Measurements from ENCODE around the gene ZNF593.

Gene ZNF593

GRCh38 chr1:26130695-26131094, 39.0 kb upstream of the ZNF593 start:
- no peaks in the 10 kb centered on the region for H3K36me3 ChIP-seq (ENCODE audit: insufficient read depth, low read length)

GRCh38 chr1:26132128-26132833, 37.4 kb upstream of the ZNF593 start:
- H3K9me3 ChIP-seq (replicated peaks; ENCODE audit: low read length), result no peaks in the 10 kb centered on the region
- H3K36me3 ChIP-seq (ENCODE audit: insufficient read depth, low read length), result no peaks in the 10 kb centered on the region
- H3K4me2 ChIP-seq (ENCODE audit: low read length), result no peak overlapping the region
- peaks cover 22% of the 10 kb centered on the region for H3K27me3 ChIP-seq (ENCODE audit: control insufficient read depth, insufficient read depth, low read length)
- H3K9ac ChIP-seq (ENCODE audit: low read depth, low read length), result no peak overlapping the region
- H3K4me1 ChIP-seq (ENCODE audit: control insufficient read depth, insufficient read depth, low read length), result no peaks in the 10 kb centered on the region
- no peak overlapping the region for H3K4me3 ChIP-seq (ENCODE audit: low read length)

More at GRCh38 chr1:26130695-26131094, 39.0 kb upstream of the ZNF593 start:
- no peak overlapping the region for H3K4me2 ChIP-seq (ENCODE audit: low read length)
- H3K4me3 ChIP-seq (ENCODE audit: low read length), result no peak overlapping the region
- H3K9ac ChIP-seq (ENCODE audit: low read depth, low read length), result no peak overlapping the region
- H3K9me3 ChIP-seq (replicated peaks; ENCODE audit: low read length), result no peaks in the 10 kb centered on the region
- H3K27me3 ChIP-seq (ENCODE audit: control insufficient read depth, insufficient read depth, low read length), result peaks cover 22% of the 10 kb centered on the region
- H3K4me1 ChIP-seq (ENCODE audit: control insufficient read depth, insufficient read depth, low read length), result no peaks in the 10 kb centered on the region

DNA sequence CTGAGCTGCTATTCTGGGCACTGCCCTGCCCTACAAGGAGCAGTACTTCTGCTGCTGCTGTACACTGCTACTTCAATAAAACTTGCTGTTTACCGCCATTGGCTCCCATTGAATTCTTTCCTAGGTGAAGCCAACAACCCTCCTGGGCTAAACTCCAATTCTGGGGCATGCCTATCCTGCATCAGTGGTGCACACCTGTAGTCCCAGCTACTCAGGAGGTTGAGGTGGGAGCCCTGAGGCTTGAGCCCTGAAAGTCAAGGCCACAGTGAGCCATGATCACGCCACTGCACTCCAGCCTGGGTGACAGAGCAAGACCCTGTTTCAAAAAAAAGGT, 36.9 kb upstream of the ZNF593 start:
- Histone ChIP-seq H3K9ac (ENCODE audit: low read depth, low read length) (no peak overlapping the region), H3K4me1 (ENCODE audit: control insufficient read depth, insufficient read depth, low read length) (no peaks in the 10 kb centered on the region), H3K4me2 (ENCODE audit: low read length) (no peak overlapping the region), H3K4me3 (ENCODE audit: low read length) (no peak overlapping the region), H3K9me3 (replicated peaks; ENCODE audit: low read length) (no peaks in the 10 kb centered on the region), H3K36me3 (ENCODE audit: insufficient read depth, low read length) (no peaks in the 10 kb centered on the region), H3K27me3 (ENCODE audit: control insufficient read depth, insufficient read depth, low read length) (peaks cover 22% of the 10 kb centered on the region)

- H3K27me3 ChIP-seq (ENCODE audit: control insufficient read depth, insufficient read depth, low read length), result peaks cover 17% of the 10 kb centered on the region
- no peaks in the 10 kb centered on the region for H3K4me1 ChIP-seq (ENCODE audit: control insufficient read depth, insufficient read depth, low read length)
- no peak overlapping the region for H3K4me3 ChIP-seq (ENCODE audit: low read length)
- no peaks in the 10 kb centered on the region for H3K9me3 ChIP-seq (replicated peaks; ENCODE audit: low read length)
- no peaks in the 10 kb centered on the region for H3K36me3 ChIP-seq (ENCODE audit: insufficient read depth, low read length)
- H3K9ac ChIP-seq (ENCODE audit: low read depth, low read length), result no peak overlapping the region
- H3K4me2 ChIP-seq (ENCODE audit: low read length), result no peak overlapping the region
Measured at GRCh38 chr1:26134466-26134865, 35.2 kb upstream of the ZNF593 start.

DNA sequence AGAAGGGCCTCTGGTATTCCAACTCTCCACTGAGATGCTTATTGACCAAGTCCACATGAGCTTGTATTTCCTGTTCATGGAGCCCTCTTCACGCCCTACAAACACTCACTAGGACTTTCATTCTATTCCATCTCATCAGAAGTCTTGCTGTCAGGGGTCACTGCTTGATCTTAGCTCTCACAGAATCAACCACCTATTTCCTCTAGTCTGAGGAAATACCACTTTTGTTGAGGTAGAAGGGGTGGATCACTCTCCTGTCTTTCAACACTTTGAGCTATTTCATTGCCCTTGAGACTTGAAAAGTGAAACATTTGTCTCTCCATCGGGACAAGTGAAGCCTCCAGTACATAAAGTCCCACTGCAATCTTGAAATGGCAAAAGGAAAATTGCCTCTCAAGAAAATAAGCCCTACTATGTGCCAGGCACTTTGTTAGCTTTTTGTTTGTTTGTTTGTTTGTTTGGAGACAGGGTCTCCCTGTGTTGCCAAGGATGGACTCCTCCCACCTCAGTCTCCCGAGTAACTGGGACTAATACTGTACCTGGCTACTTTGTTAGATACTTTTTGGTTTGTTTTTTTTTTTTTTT, 30.6 kb upstream of the ZNF593 start:
- no peaks in the 10 kb centered on the region for H3K4me1 ChIP-seq (ENCODE audit: control insufficient read depth, insufficient read depth, low read length)
- no peak overlapping the region for H3K4me3 ChIP-seq (ENCODE audit: low read length)
- H3K9ac ChIP-seq (ENCODE audit: low read depth, low read length), result no peak overlapping the region

DNA sequence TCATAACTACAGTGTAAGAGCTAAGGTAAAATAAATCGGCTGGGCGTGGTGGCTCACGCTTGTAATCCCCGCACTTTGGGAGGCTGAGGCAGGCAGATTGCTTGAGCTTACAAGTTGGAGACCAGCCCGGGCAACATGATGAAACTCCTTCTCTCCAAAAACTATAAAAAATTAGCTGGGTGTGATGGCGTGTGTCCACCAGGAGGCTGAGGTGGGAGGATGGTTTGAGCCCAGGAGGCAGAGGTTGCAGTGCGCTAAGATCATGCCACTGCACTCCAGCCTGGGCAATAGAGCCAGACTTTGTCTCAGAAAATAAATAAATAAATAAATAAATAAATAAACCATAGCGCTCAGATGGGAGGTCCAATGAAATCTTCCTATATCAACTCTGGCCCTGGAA, 27.5 kb upstream of the ZNF593 start:
- Histone ChIP-seq H3K9ac (ENCODE audit: low read depth, low read length) (no peak overlapping the region), H3K4me2 (ENCODE audit: low read length) (no peak overlapping the region), H3K27me3 (ENCODE audit: control insufficient read depth, insufficient read depth, low read length) (peaks cover 11% of the 10 kb centered on the region), H3K36me3 (ENCODE audit: insufficient read depth, low read length) (no peaks in the 10 kb centered on the region), H3K4me1 (ENCODE audit: control insufficient read depth, insufficient read depth, low read length) (no peaks in the 10 kb centered on the region), H3K4me3 (ENCODE audit: low read length) (no peak overlapping the region), H3K9me3 (replicated peaks; ENCODE audit: low read length) (no peaks in the 10 kb centered on the region)

More for the DNA sequence above, 30.6 kb upstream of the ZNF593 start:
- Histone ChIP-seq H3K27me3 (ENCODE audit: control insufficient read depth, insufficient read depth, low read length) (peaks cover 11% of the 10 kb centered on the region), H3K4me2 (ENCODE audit: low read length) (no peak overlapping the region), H3K36me3 (ENCODE audit: insufficient read depth, low read length) (no peaks in the 10 kb centered on the region), H3K9me3 (replicated peaks; ENCODE audit: low read length) (no peaks in the 10 kb centered on the region)

- Histone ChIP-seq H3K27me3 (ENCODE audit: control insufficient read depth, insufficient read depth, low read length) (peaks cover 26% of the 10 kb centered on the region), H3K4me2 (ENCODE audit: low read length) (no peak overlapping the region), H3K9me3 (replicated peaks; ENCODE audit: low read length) (no peaks in the 10 kb centered on the region), H3K4me3 (ENCODE audit: low read length) (no peak overlapping the region), H3K4me1 (ENCODE audit: control insufficient read depth, insufficient read depth, low read length) (no peaks in the 10 kb centered on the region), H3K9ac (ENCODE audit: low read depth, low read length) (no peak overlapping the region), H3K36me3 (ENCODE audit: insufficient read depth, low read length) (no peaks in the 10 kb centered on the region)
Measured at GRCh38 chr1:26145041-26145959, 24.4 kb upstream of the ZNF593 start.

DNA sequence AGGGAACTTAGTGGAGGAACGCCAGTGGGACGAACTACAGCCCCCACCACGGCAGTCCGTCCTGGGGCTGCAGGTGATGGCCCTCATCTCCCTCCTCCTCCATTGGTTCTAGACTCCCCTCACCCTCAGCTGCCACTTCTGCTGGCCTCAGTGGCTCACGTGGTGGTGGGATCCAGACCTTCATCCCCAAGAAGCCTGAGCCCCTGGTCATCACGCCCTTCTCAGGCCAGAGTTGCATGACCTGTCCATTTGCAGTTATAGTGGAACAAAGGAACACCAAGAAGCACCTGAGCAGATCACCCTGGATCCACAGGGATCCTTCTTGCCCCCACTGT, 23.8 kb upstream of the ZNF593 start:
- H3K27me3 ChIP-seq (ENCODE audit: control insufficient read depth, insufficient read depth, low read length), result peaks cover 30% of the 10 kb centered on the region
- no peaks in the 10 kb centered on the region for H3K4me1 ChIP-seq (ENCODE audit: control insufficient read depth, insufficient read depth, low read length)
- no peak overlapping the region for H3K4me3 ChIP-seq (ENCODE audit: low read length)
- no peaks in the 10 kb centered on the region for H3K36me3 ChIP-seq (ENCODE audit: insufficient read depth, low read length)
- no peak overlapping the region for H3K4me2 ChIP-seq (ENCODE audit: low read length)
- no peaks in the 10 kb centered on the region for H3K9me3 ChIP-seq (replicated peaks; ENCODE audit: low read length)
- H3K9ac ChIP-seq (ENCODE audit: low read depth, low read length), result no peak overlapping the region

DNA sequence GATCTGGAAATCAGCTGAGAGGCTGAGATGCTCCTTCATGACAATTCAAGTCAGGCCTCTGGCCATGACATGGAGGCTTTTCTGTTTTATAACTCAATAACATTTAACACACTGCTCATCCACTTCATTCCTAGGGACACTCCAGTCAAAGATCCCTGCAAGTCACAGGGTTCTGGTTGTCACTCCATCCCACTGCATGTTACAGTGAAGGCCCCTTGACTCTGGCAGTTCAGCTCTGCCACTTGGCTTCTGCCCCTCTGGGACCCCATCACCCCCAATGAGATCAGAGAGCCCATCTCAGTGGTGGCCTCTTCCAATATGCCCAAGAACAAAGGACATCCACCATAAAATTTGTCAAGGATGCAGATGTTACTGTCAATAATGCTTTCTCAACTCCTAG, 20.8 kb upstream of the ZNF593 start:
- H3K36me3 ChIP-seq (ENCODE audit: insufficient read depth, low read length), result no peaks in the 10 kb centered on the region
- H3K4me3 ChIP-seq (ENCODE audit: low read length), result no peak overlapping the region
- H3K4me1 ChIP-seq (ENCODE audit: control insufficient read depth, insufficient read depth, low read length), result no peaks in the 10 kb centered on the region
- no peak overlapping the region for H3K4me2 ChIP-seq (ENCODE audit: low read length)
- H3K9me3 ChIP-seq (replicated peaks; ENCODE audit: low read length), result no peaks in the 10 kb centered on the region
- H3K9ac ChIP-seq (ENCODE audit: low read depth, low read length), result no peak overlapping the region
- peaks cover 39% of the 10 kb centered on the region for H3K27me3 ChIP-seq (ENCODE audit: control insufficient read depth, insufficient read depth, low read length)

DNA sequence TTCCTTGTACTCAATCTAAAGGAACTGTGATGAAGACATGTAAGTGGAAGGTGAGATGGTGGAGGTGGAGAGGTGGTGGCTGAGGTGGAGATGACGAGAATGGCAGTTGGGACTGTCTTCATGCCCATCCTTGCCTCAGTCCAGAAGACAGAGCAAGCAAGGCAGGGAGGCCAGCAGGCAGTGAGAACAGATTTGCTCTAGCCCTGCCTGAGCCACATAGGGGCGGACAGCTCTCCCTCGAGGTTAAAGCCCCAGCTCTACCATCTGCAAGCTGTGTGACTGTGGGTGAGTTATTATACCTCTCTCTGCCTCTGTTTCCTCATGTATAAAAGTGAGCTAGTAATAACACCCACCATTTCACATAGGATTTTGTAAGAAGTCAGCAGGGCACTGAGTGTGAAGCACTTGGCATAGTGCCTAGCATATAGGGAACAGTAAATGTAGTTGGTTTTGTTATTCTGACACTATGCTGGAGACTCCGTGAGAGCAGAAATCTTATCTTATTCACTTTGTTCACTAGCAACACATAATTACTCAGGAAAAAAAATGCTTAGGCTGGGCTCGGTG, 15.7 kb upstream of the ZNF593 start:
- no peaks in the 10 kb centered on the region for H3K4me1 ChIP-seq (ENCODE audit: control insufficient read depth, insufficient read depth, low read length)
- no peak overlapping the region for H3K9ac ChIP-seq (ENCODE audit: low read depth, low read length)
- no peak overlapping the region for H3K4me3 ChIP-seq (ENCODE audit: low read length)
- no peak overlapping the region for H3K4me2 ChIP-seq (ENCODE audit: low read length)
- no peaks in the 10 kb centered on the region for H3K36me3 ChIP-seq (ENCODE audit: insufficient read depth, low read length)
- no peaks in the 10 kb centered on the region for H3K9me3 ChIP-seq (replicated peaks; ENCODE audit: low read length)
- H3K27me3 ChIP-seq (ENCODE audit: control insufficient read depth, insufficient read depth, low read length), result peaks cover 65% of the 10 kb centered on the region

DNA sequence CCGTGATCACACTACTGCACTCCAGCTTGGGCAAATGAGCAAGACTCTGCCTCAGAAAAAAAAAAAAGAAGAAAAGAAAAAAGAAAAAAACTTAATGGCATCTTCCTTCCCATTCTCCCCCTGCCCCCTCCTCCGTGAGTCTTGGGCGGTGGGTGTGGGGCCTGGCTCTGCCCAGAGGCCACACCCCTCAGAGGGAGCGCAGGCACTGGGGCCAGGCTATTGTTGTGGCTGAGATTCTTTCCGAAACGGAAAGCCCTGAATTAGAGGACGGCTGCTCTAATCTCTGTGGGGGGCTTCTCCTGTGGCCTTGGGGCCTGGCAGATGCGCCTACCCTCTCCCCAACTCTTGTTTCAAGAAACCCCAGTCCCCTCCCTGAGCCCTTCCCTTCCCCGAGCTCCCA, 15.0 kb upstream of the ZNF593 start:
- no peak overlapping the region for H3K4me3 ChIP-seq (ENCODE audit: low read length)
- H3K27me3 ChIP-seq (ENCODE audit: control insufficient read depth, insufficient read depth, low read length), result peaks cover 60% of the 10 kb centered on the region
- H3K4me2 ChIP-seq (ENCODE audit: low read length), result no peak overlapping the region
- H3K9me3 ChIP-seq (replicated peaks; ENCODE audit: low read length), result no peaks in the 10 kb centered on the region
- no peaks in the 10 kb centered on the region for H3K36me3 ChIP-seq (ENCODE audit: insufficient read depth, low read length)
- no peak overlapping the region for H3K9ac ChIP-seq (ENCODE audit: low read depth, low read length)
- H3K4me1 ChIP-seq (ENCODE audit: control insufficient read depth, insufficient read depth, low read length), result no peaks in the 10 kb centered on the region
